K562 (cell line): ENCODE results near the gene INTS13. TPM values are rescaled to one million over a fixed set of nuclear protein-coding genes. Genes with fewer than 3 reads are reported as not detected.

Experiments used
- ATAC-seq: fragments of 200-7000 bp; cut with Tn5 transposase; 3 replicates; pipeline ENCODE4 v1.9.1; 2020; ENCODE audit warnings: moderate library complexity
- BruUV-seq: library from RNA; stranded (reverse); fragments of 400-500 nt; replicated peaks from 2 replicates; lab custom pipeline; 2021; lab: Mats Ljungman, UMichigan
- CTCF ChIA-PET: fragments of 300-600 bp; formaldehyde crosslinking; extraction: SDS; loops from one replicate; lab custom pipeline; 2021; ENCODE audit warnings: low intra/inter-chr PET ratio; lab: Yijun Ruan, JAX
- POLR2A ChIA-PET: fragments of 300-600, 350-650 bp; sonication (Branson Sonifier 250); formaldehyde crosslinking; extraction: SDS; loops from one replicate; lab custom pipeline; 2021; ENCODE audit warnings: antibody characterized with exemption, inconsistent platforms; lab: Yijun Ruan, JAX
- DNase-seq, 4 experiments: peaks; one replicate each; pipeline versions ENCODE4 v3.0.0 to v3.0.0-alpha.2; 2011 to 2018; ENCODE audit warnings: low spot score in 3 of 4, mixed read lengths in 3 of 4; ENCODE audit errors: extremely low read depth in 1 of 4
- FAIRE-seq: peaks from 2 replicates; lab custom pipeline; 2011; peaks lifted over from hg19 to GRCh38; lab: Jason Lieb, UNC
- H2AFZ ChIP-seq: 2 replicates; pipeline ENCODE4 v1.6.0; 2011; ENCODE audit warnings: low read depth, low read length, control low read depth, inconsistent platforms
- H3K27ac ChIP-seq: fragments of 200-600 bp; 3 replicates; pipeline ENCODE4 v1.8.0; 2011; ENCODE audit warnings: low read depth, mild to moderate bottlenecking, control low read depth, inconsistent platforms, low read length, moderate library complexity, mixed read lengths; ENCODE audit errors: extremely low read depth
- H3K27me3 ChIP-seq, 2 experiments: fragments of 300-600 bp in 1 of 2; 2 replicates in 1 of 2; 3 replicates in 1 of 2; pipeline versions ENCODE4 v1.6.0 to v1.8.0; 2011; ENCODE audit warnings: inconsistent platforms in 2 of 2, low read length in 2 of 2, mild to moderate bottlenecking in 1 of 2, mixed read lengths in 1 of 2, moderate library complexity in 1 of 2; ENCODE audit not compliant: control insufficient read depth in 2 of 2, insufficient read depth in 2 of 2
- H3K36me3 ChIP-seq: fragments of 300-600 bp; 3 replicates; pipeline ENCODE4 v1.8.0; 2011; ENCODE audit warnings: mild to moderate bottlenecking, low read length, inconsistent platforms; ENCODE audit not compliant: control insufficient read depth, insufficient read depth
- H3K4me1 ChIP-seq, 2 experiments: fragments of 200-600 bp in 1 of 2; replicated peaks in 1 of 2; 2 replicates in 1 of 2; 3 replicates in 1 of 2; pipeline versions ENCODE4 v1.5.1 to v1.8.0; 2011; ENCODE audit warnings: inconsistent platforms in 2 of 2, low read length in 2 of 2, mild to moderate bottlenecking in 1 of 2, mixed read lengths in 1 of 2, moderate library complexity in 1 of 2; ENCODE audit not compliant: control insufficient read depth in 2 of 2, insufficient read depth in 2 of 2
- H3K4me2 ChIP-seq: 2 replicates; pipeline ENCODE4 v1.6.1; 2011; ENCODE audit warnings: low read length, control low read depth, inconsistent platforms, mixed read lengths; ENCODE audit not compliant: insufficient read depth
- H3K4me3 ChIP-seq: fragments of 200-600 bp; sonication (generic), shearing (Covaris generic); 2 replicates; pipeline ENCODE4 v1.5.1; 2016; ENCODE audit warnings: control low read depth, inconsistent platforms
- H3K79me2 ChIP-seq: fragments of 200-600 bp; 3 replicates; pipeline ENCODE4 v1.8.0; 2011; ENCODE audit warnings: low read length, inconsistent platforms; ENCODE audit not compliant: control insufficient read depth, insufficient read depth
- H3K9ac ChIP-seq, 2 experiments: 2 replicates each; pipeline versions ENCODE4 v1.6.0 to v1.6.1; 2011; ENCODE audit warnings: low read depth in 2 of 2, low read length in 2 of 2, control low read depth in 1 of 2, inconsistent platforms in 1 of 2, mild to moderate bottlenecking in 1 of 2, mixed read lengths in 1 of 2; ENCODE audit not compliant: insufficient read depth in 1 of 2
- H3K9me1 ChIP-seq: one replicate; pipeline ENCODE4 v1.6.0; 2011; ENCODE audit warnings: inconsistent platforms, mild to moderate bottlenecking, low read length, moderate library complexity; ENCODE audit not compliant: control insufficient read depth, insufficient read depth
- H3K9me3 ChIP-seq: replicated peaks from 2 replicates; pipeline ENCODE4 v1.5.1; 2011; ENCODE audit warnings: low read depth, low read length, inconsistent platforms; ENCODE audit not compliant: control insufficient read depth, insufficient read depth
- H4K20me1 ChIP-seq: replicated peaks from 2 replicates; pipeline ENCODE4 v1.6.1; 2011; ENCODE audit warnings: low read length, inconsistent platforms, mixed read lengths; ENCODE audit not compliant: control insufficient read depth, insufficient read depth
- C11orf30 ChIP-seq: fragments of 450-650 bp; IDR thresholded peaks from 2 replicates; pipeline ENCODE4 v1.6.1; 2016; ENCODE audit warnings: low read depth, mild to moderate bottlenecking
- CSDE1 ChIP-seq, 2 experiments: fragments of 450-650 bp; IDR thresholded peaks; 2 replicates each; pipeline ENCODE4 v1.6.1; 2016; ENCODE audit warnings: mild to moderate bottlenecking in 1 of 2
- GABPB1 ChIP-seq: sonication (generic); formaldehyde crosslinking; IDR thresholded peaks from 2 replicates; pipeline ENCODE4 v1.8.0; 2022; ENCODE audit warnings: mild to moderate bottlenecking, missing genetic modification reagents
- SETDB1 ChIP-seq: IDR thresholded peaks from one replicate; pipeline ENCODE4 v1.6.1; 2012; ENCODE audit warnings: low read length, control low read depth, inconsistent platforms
- ZNF121 ChIP-seq: sonication (generic); formaldehyde crosslinking; conservative IDR thresholded peaks from 2 replicates; pipeline ENCODE4 v1.8.0; 2022; ENCODE audit warnings: missing genetic modification reagents
- ZNF384 ChIP-seq: IDR thresholded peaks from 2 replicates; pipeline ENCODE4 v1.6.1; 2012; ENCODE audit warnings: low read depth, low read length, improper control_type of control experiment
- WGBS: fragments of 100-300 bp; shearing (Covaris generic); methylation state at CpG from one replicate; pipeline ENCODE4 v1.1.6; 2016; ENCODE audit warnings: low coverage, mixed read lengths; ENCODE audit not compliant: insufficient coverage; ENCODE audit errors: missing lambda C conversion rate; 5-methylcytosine and 5-hydroxymethylcytosine counted together
- in situ Hi-C: fragments of 300-500 bp; cut with MboI; formaldehyde crosslinking; loops from 4 replicates; pipeline ENCODE4 v1.15.0; 2018; ENCODE audit warnings: inconsistent platforms, mixed read lengths
- intact Hi-C: fragments of 100-400 bp; cut with micrococcal nuclease; formaldehyde crosslinking; loops from 2 replicates; pipeline ENCODE4 v1.14.2; 2022
- polyA plus RNA-seq, 8 experiments: library from polyadenylated mRNA; depleted of rRNA in 4 of 8; stranded (reverse) in 5 of 8; unstranded in 3 of 8; fragments of >200 nt; fragmentation: Nextera tagmentation in 2 of 8; fragmentation: Illumina TruSeq in 1 of 8; extraction: Ambion mirVana in 2 of 8; extraction: Trizol in 1 of 8; gene quantifications; 2 replicates each; pipeline versions ENCODE4 v1.2.1 to v1.2.3, GENCODE V29; 2011 to 2014; ENCODE audit warnings: inconsistent platforms in 1 of 8, missing spikeins in 1 of 8
- total RNA-seq, 7 experiments: library from RNA; depleted of rRNA in 6 of 7; stranded (reverse); fragments of >200 nt in 6 of 7; fragmentation: Illumina TruSeq in 2 of 7; extraction: Trizol in 2 of 7; gene quantifications; 2 replicates each; pipeline versions ENCODE4 v1.2.1 to v1.2.3, GENCODE V29; 2011 to 2021; ENCODE audit warnings: low replicate concordance in 1 of 7
- TF ChIP-seq, protein P1 (sequence below): fragments of 200-800 bp; sonication (Bioruptor generic); IDR thresholded peaks from 2 replicates; pipeline ENCODE4 v1.6.1; 2017; ENCODE audit warnings: missing genetic modification characterization, missing compliant biosample characterization
- TF ChIP-seq, protein P2 (sequence below): fragments of 450-650 bp; IDR thresholded peaks from 2 replicates; pipeline ENCODE4 v1.6.1; 2016; ENCODE audit warnings: low read depth
- TF ChIP-seq, protein P3 (sequence below): IDR thresholded peaks from 2 replicates; pipeline ENCODE4 v1.6.1; 2011; ENCODE audit warnings: borderline replicate concordance, low read depth, mild to moderate bottlenecking, moderate library complexity, low read length; ENCODE audit not compliant: insufficient read depth, poor library complexity, severe bottlenecking

INTS13 gene
- total and polyA plus RNA-seq, 9 of the 15 experiments (the other 6 are each of a cell fraction or from before 2014, with no cell fraction given) = 48.3 to 91.8 (median 78.1) TPM

DNA sequence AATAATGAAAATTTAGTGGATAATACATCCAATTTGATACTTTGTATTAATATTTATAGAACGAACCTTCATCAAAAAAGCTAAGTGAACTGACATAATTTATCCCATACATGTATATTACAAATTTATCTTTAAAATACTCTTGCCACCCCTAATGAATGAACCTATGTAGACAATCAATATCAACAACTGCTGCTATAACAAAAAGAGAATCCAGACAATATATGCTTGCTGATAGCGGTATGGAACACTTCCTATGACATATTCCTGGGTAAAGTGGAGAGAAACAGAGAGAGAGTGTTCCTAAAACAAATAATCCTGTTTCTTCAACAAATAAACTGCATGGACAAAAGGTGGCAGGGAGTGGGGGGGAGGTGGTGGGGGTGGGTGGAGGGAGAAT lies 45.1 kb upstream of the INTS13 start:
- FAIRE-seq (no peak), ATAC-seq (no peak), DNase-seq (no peak)
- H3K27me3 ChIP-seq = no peaks in the 10 kb centered on the region
- BruUV-seq = no TSS peak
- ChIA-PET POLR2A (no interaction called here), CTCF (no interaction called here)
- WGBS = 75% methylated on average over 2 of the region's 2 CpGs
- no peaks in the 10 kb centered on the region for H3K4me1 ChIP-seq
- H3K4me3 ChIP-seq = no peak overlapping the region
- H3K9ac ChIP-seq = no peak overlapping the region
- H3K9me3 ChIP-seq = no peaks in the 10 kb centered on the region
- H4K20me1 ChIP-seq = no peaks in the 10 kb centered on the region
- H3K36me3 ChIP-seq = peaks cover 21% of the 10 kb centered on the region; the same call in 2 of the 3 replicates
- in situ Hi-C loops (no loop called here), intact Hi-C loops (no loop called here)
- H3K4me2 ChIP-seq = no peak overlapping the region
- TF ChIP-seq ZNF384 (no peak), GABPB1 (no peak), ZNF121 (CRISPR knock-in tag) (no peak), C11orf30 (no peak), CSDE1 (IDR thresholded peaks at IDR 0.05) (no peak), SETDB1 (no peak)
- TF ChIP-seq, protein P1, sequence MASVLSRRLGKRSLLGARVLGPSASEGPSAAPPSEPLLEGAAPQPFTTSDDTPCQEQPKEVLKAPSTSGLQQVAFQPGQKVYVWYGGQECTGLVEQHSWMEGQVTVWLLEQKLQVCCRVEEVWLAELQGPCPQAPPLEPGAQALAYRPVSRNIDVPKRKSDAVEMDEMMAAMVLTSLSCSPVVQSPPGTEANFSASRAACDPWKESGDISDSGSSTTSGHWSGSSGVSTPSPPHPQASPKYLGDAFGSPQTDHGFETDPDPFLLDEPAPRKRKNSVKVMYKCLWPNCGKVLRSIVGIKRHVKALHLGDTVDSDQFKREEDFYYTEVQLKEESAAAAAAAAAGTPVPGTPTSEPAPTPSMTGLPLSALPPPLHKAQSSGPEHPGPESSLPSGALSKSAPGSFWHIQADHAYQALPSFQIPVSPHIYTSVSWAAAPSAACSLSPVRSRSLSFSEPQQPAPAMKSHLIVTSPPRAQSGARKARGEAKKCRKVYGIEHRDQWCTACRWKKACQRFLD (CRISPR knock-in tag) = no peak
- TF ChIP-seq, protein P2, sequence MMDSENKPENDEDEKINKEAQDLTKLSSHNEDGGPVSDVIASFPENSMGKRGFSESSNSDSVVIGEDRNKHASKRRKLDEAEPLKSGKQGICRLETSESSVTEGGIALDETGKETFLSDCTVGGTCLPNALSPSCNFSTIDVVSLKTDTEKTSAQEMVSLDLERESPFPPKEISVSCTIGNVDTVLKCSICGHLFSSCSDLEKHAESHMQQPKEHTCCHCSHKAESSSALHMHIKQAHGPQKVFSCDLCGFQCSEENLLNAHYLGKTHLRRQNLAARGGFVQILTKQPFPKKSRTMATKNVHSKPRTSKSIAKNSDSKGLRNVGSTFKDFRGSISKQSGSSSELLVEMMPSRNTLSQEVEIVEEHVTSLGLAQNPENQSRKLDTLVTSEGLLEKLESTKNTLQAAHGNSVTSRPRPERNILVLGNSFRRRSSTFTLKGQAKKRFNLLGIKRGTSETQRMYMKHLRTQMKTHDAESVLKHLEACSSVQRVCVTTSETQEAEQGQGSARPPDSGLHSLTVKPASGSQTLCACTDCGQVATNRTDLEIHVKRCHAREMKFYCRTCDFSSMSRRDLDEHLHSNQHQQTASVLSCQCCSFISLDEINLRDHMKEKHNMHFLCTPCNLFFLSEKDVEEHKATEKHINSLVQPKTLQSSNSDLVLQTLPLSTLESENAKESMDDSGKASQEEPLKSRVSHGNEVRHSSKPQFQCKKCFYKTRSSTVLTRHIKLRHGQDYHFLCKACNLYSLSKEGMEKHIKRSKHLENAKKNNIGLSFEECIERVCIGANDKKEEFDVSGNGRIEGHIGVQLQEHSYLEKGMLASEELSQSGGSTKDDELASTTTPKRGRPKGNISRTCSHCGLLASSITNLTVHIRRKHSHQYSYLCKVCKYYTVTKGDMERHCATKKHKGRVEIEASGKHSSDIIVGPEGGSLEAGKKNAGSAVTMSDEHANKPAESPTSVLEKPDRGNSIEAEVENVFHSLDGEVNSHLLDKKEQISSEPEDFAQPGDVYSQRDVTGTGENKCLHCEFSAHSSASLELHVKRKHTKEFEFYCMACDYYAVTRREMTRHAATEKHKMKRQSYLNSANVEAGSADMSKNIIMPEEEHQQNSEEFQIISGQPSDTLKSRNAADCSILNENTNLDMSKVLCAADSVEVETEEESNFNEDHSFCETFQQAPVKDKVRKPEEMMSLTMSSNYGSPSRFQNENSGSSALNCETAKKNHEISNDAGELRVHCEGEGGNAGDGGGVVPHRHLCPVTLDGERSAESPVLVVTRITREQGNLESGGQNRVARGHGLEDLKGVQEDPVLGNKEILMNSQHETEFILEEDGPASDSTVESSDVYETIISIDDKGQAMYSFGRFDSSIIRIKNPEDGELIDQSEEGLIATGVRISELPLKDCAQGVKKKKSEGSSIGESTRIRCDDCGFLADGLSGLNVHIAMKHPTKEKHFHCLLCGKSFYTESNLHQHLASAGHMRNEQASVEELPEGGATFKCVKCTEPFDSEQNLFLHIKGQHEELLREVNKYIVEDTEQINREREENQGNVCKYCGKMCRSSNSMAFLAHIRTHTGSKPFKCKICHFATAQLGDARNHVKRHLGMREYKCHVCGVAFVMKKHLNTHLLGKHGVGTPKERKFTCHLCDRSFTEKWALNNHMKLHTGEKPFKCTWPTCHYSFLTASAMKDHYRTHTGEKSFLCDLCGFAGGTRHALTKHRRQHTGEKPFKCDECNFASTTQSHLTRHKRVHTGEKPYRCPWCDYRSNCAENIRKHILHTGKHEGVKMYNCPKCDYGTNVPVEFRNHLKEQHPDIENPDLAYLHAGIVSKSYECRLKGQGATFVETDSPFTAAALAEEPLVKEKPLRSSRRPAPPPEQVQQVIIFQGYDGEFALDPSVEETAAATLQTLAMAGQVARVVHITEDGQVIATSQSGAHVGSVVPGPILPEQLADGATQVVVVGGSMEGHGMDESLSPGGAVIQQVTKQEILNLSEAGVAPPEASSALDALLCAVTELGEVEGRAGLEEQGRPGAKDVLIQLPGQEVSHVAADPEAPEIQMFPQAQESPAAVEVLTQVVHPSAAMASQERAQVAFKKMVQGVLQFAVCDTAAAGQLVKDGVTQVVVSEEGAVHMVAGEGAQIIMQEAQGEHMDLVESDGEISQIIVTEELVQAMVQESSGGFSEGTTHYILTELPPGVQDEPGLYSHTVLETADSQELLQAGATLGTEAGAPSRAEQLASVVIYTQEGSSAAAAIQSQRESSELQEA = no peak
- TF ChIP-seq, protein P3, sequence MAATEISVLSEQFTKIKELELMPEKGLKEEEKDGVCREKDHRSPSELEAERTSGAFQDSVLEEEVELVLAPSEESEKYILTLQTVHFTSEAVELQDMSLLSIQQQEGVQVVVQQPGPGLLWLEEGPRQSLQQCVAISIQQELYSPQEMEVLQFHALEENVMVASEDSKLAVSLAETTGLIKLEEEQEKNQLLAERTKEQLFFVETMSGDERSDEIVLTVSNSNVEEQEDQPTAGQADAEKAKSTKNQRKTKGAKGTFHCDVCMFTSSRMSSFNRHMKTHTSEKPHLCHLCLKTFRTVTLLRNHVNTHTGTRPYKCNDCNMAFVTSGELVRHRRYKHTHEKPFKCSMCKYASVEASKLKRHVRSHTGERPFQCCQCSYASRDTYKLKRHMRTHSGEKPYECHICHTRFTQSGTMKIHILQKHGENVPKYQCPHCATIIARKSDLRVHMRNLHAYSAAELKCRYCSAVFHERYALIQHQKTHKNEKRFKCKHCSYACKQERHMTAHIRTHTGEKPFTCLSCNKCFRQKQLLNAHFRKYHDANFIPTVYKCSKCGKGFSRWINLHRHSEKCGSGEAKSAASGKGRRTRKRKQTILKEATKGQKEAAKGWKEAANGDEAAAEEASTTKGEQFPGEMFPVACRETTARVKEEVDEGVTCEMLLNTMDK = no peak
- H2AFZ ChIP-seq = no peak overlapping the region
- no peaks in the 10 kb centered on the region for H3K9me1 ChIP-seq
- H3K27ac ChIP-seq = no peak overlapping the region
- H3K79me2 ChIP-seq = no peaks in the 10 kb centered on the region
